HG03469 (cell line): ENCODE data around the gene FAT4.

Experiments
- ATAC-seq: cut with Tn5 transposase; IDR thresholded peaks from one replicate; pipeline ENCODE4 v1.9.1; 2021; ENCODE audit warnings: mild to moderate bottlenecking, moderate library complexity, moderate number of reproducible peaks; ENCODE audit not compliant: unreplicated experiment

FAT4 gene

GRCh38 chr4:125316401-125316790 lies 1.6 kb downstream of the FAT4 start:
- ATAC-seq, result no peak

- ATAC-seq, result no peak
Measured at GRCh38 chr4:125316791-125317524, 2.2 kb downstream of the FAT4 start.

- ATAC-seq, result no peak
Measured at GRCh38 chr4:125317525-125317877, 2.7 kb downstream of the FAT4 start.

GRCh38 chr4:125319311-125319710 lies 4.6 kb downstream of the FAT4 start:
- ATAC-seq, result no peak

GRCh38 chr4:125321709-125322365 lies 7.1 kb downstream of the FAT4 start:
- ATAC-seq, result no peak

GRCh38 chr4:125322366-125322730 lies 7.6 kb downstream of the FAT4 start:
- no peak for ATAC-seq

GRCh38 chr4:125323654-125324053 lies 8.9 kb downstream of the FAT4 start:
- no peak for ATAC-seq

GRCh38 chr4:125325733-125326132 lies 11.0 kb downstream of the FAT4 start:
- ATAC-seq, result no peak

- ATAC-seq, result no peak
Measured at GRCh38 chr4:125331116-125331515, 16.4 kb downstream of the FAT4 start.

- no peak for ATAC-seq
Measured at GRCh38 chr4:125334926-125335325, 20.2 kb downstream of the FAT4 start.

GRCh38 chr4:125338814-125339213 lies 24.1 kb downstream of the FAT4 start:
- ATAC-seq, result no peak

GRCh38 chr4:125344198-125344597 lies 29.4 kb downstream of the FAT4 start:
- ATAC-seq, result no peak

- ATAC-seq, result no peak
Measured at GRCh38 chr4:125346616-125347015, 31.9 kb downstream of the FAT4 start.

- no peak for ATAC-seq
Measured at GRCh38 chr4:125350470-125351135, 35.8 kb downstream of the FAT4 start.

- ATAC-seq, result no peak
Measured at GRCh38 chr4:125352521-125352920, 37.8 kb downstream of the FAT4 start.

- ATAC-seq, result no peak
Measured at GRCh38 chr4:125353131-125353530, 38.4 kb downstream of the FAT4 start.

- ATAC-seq, result no peak
Measured at GRCh38 chr4:125355791-125356190, 41.0 kb downstream of the FAT4 start.

- no peak for ATAC-seq
Measured at GRCh38 chr4:125357675-125358074, 42.9 kb downstream of the FAT4 start.

GRCh38 chr4:125358453-125358852 lies 43.7 kb downstream of the FAT4 start:
- ATAC-seq, result no peak

- ATAC-seq, result no peak
Measured at GRCh38 chr4:125359363-125359762, 44.6 kb downstream of the FAT4 start.

GRCh38 chr4:125359960-125360634 lies 45.3 kb downstream of the FAT4 start:
- no peak for ATAC-seq

- no peak for ATAC-seq
Measured at GRCh38 chr4:125360727-125361126, 46.0 kb downstream of the FAT4 start.
